Calu3 (cell line): ENCODE data around the gene TWIST2. TPM values are rescaled to one million over a fixed set of nuclear protein-coding genes. Genes with fewer than 3 reads are reported as not detected.

ENCODE experiments used
- BruUV-seq: library from RNA; stranded (reverse); fragments of 400-500 nt; replicated peaks from 2 replicates; lab custom pipeline; 2021; lab: Mats Ljungman, UMichigan
- CTCF ChIA-PET: fragments of 300-600 bp; sonication (Branson Sonifier 250); formaldehyde crosslinking; loops from one replicate; lab custom pipeline; 2022; ENCODE audit warnings: antibody characterized with exemption; lab: Charles Lee
- DNase-seq: peaks from one replicate; pipeline ENCODE4 v3.0.0; 2022
- H3K27ac Mint-ChIP-seq: one replicate; pipeline ENCODE4 v1.8.0; 2022; ENCODE audit warnings: mixed read lengths; ENCODE audit not compliant: unreplicated experiment
- H3K27me3 Mint-ChIP-seq: one replicate; pipeline ENCODE4 v1.8.0; 2022; ENCODE audit warnings: mixed read lengths; ENCODE audit not compliant: unreplicated experiment
- H3K36me3 Mint-ChIP-seq: one replicate; pipeline ENCODE4 v1.8.0; 2022; ENCODE audit warnings: mild to moderate bottlenecking, moderate library complexity, mixed read lengths; ENCODE audit not compliant: insufficient read depth, unreplicated experiment
- H3K4me1 Mint-ChIP-seq: one replicate; pipeline ENCODE4 v1.8.0; 2022; ENCODE audit warnings: mild to moderate bottlenecking, low read depth, mixed read lengths; ENCODE audit not compliant: unreplicated experiment
- H3K4me3 Mint-ChIP-seq: one replicate; pipeline ENCODE4 v1.8.0; 2022; ENCODE audit warnings: mild to moderate bottlenecking, low read depth, moderate library complexity, mixed read lengths; ENCODE audit not compliant: unreplicated experiment
- H3K9me3 Mint-ChIP-seq: one replicate; pipeline ENCODE4 v1.8.0; 2022; ENCODE audit warnings: low read depth, mixed read lengths; ENCODE audit not compliant: unreplicated experiment
- intact Hi-C: fragments of 100-400 bp; cut with micrococcal nuclease; formaldehyde crosslinking; loops from one replicate; pipeline ENCODE4 v1.10.0; 2022; ENCODE audit not compliant: unreplicated experiment
- total RNA-seq: library from RNA; stranded (reverse); gene quantifications from 2 replicates; pipeline ENCODE4 v1.2.3, GENCODE V29; 2022
- TF ChIP-seq, protein P1 (sequence below): fragments of 200-600 bp; IDR thresholded peaks from one replicate; pipeline ENCODE4 v1.8.0; 2022; ENCODE audit warnings: antibody characterized with exemption; ENCODE audit not compliant: unreplicated experiment

The TWIST2 gene
- total RNA-seq, 1 experiment from 2014 or later, result not detected

DNA sequence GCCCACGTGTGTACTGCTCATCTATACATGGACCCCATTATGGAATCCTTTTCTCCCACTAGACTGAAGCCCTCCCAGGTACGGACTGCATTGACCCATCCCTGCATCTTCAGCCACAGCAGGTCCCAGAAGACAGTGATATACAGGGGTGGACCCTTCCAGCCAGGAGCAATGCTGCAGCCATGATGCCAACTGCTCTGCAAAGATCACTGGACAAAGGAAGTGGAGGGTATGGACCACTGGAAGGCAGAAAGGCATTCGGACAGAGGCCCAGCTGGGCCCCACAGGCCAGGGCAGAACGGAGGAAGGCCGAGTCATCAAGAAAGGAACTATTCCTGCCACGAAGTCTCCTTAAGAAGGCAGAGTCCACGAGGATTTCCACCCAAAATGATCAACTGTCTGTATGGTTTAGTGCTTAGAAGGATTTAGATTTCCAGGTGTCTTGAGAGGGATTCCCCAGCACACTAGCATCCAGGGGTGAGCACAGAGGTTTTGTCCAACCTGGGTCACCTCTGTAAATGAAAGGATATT is 93.4 kb downstream of the TWIST2 start:
- TF ChIP-seq, protein P1, sequence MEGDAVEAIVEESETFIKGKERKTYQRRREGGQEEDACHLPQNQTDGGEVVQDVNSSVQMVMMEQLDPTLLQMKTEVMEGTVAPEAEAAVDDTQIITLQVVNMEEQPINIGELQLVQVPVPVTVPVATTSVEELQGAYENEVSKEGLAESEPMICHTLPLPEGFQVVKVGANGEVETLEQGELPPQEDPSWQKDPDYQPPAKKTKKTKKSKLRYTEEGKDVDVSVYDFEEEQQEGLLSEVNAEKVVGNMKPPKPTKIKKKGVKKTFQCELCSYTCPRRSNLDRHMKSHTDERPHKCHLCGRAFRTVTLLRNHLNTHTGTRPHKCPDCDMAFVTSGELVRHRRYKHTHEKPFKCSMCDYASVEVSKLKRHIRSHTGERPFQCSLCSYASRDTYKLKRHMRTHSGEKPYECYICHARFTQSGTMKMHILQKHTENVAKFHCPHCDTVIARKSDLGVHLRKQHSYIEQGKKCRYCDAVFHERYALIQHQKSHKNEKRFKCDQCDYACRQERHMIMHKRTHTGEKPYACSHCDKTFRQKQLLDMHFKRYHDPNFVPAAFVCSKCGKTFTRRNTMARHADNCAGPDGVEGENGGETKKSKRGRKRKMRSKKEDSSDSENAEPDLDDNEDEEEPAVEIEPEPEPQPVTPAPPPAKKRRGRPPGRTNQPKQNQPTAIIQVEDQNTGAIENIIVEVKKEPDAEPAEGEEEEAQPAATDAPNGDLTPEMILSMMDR, result no peak
- Mint-ChIP-seq H3K36me3 (no peaks in the 10 kb centered on the region), H3K27ac (no peak overlapping the region), H3K4me3 (no peak overlapping the region), H3K9me3 (peaks cover 3% of the 10 kb centered on the region), H3K27me3 (peaks cover 27% of the 10 kb centered on the region), H3K4me1 (no peaks in the 10 kb centered on the region)
- CTCF ChIA-PET, result no interaction called here
- BruUV-seq, result no TSS peak
- intact Hi-C loops, result no loop called here
- no peak for DNase-seq

DNA sequence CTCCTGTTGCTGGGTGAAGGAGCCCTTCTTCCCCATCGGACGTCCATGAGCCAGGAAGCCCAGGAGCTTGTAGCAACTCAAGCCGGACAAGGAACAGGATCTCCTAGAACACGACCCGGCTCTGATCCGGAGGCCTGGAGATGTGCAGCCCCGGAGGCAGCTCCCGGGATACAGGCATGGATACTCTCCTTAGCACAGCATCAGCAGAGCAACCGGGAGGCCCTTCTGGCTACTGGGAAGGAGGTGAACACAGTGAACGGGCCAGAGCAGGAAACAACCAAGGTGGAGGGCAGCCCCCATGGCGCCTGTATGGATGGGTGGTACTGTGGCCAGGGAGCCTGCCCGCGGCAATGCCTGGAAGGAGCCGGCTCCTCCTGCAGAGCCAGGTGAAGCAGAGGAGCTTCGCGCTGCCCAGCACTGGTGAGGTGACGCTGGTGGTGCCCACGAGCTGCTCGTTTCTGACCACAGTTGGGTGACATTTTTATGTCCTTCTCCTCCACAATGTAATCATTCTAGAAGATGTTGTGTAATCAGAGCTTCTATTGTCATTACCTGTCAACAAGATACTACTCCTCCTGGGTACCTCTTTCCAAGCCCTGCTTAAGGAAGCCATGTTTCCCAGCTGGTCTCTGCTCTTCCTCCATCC is 94.3 kb downstream of the TWIST2 start:
- H3K4me3 Mint-ChIP-seq, result no peak overlapping the region
- CTCF ChIA-PET, result interaction anchor here (0.5 kb wide), 1 partner anchor 105 kb away, joined by 4 read pairs; no protein-coding TSS in a partner anchor
- DNase-seq, result no peak
- H3K27me3 Mint-ChIP-seq, result peaks cover 21% of the 10 kb centered on the region
- TF ChIP-seq, protein P1, result no peak
- H3K27ac Mint-ChIP-seq, result no peak overlapping the region
- no TSS peak for BruUV-seq
- intact Hi-C loops, result no loop called here
- H3K4me1 Mint-ChIP-seq, result no peaks in the 10 kb centered on the region
- H3K9me3 Mint-ChIP-seq, result peaks cover 3% of the 10 kb centered on the region
- H3K36me3 Mint-ChIP-seq, result no peaks in the 10 kb centered on the region

DNA sequence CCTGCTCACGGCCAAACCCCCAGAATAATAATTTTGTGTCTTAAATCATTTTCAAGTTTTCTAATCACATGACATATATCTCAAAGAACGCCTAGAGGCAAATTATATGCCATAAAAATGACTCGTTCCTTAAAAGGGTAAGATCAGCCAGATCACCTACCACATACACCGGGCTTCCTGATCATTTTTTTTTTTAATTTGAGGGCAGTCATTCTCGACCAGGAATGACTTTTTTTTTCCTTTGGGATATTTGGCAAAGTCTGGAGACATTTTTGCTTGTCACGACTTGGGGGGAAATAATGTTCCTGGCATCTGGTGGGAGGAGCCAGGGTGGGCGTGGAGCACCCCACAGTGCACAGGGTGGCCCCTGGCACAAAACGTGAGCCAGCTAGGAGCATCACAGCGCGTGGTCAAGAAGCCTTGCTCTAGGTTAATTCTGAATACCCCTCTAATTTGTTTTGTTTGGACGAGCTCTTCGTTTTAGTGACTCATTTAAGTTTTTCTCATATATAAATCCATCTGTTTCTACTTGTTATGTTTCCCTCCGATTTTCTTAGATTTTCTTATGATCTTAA is 94.9 kb downstream of the TWIST2 start:
- no TSS peak for BruUV-seq
- Mint-ChIP-seq H3K4me1 (peaks cover 4% of the 10 kb centered on the region), H3K27me3 (peaks cover 21% of the 10 kb centered on the region), H3K27ac (no peak overlapping the region), H3K4me3 (no peak overlapping the region), H3K36me3 (no peaks in the 10 kb centered on the region), H3K9me3 (peaks cover 3% of the 10 kb centered on the region)
- TF ChIP-seq, protein P1, result no peak
- DNase-seq, result no peak
- CTCF ChIA-PET, result no interaction called here
- intact Hi-C loops, result no loop called here

GRCh38 chr2:238943338-238944067 is 95.6 kb downstream of the TWIST2 start:
- peaks cover 3% of the 10 kb centered on the region for H3K9me3 Mint-ChIP-seq
- no peak for DNase-seq
- no peaks in the 10 kb centered on the region for H3K36me3 Mint-ChIP-seq
- H3K4me3 Mint-ChIP-seq, result no peak overlapping the region
- H3K4me1 Mint-ChIP-seq, result peaks cover 11% of the 10 kb centered on the region
- intact Hi-C loops, result no loop called here
- CTCF ChIA-PET, result no interaction called here
- BruUV-seq, result no TSS peak
- TF ChIP-seq, protein P1, result no peak
- H3K27me3 Mint-ChIP-seq, result peaks cover 21% of the 10 kb centered on the region
- no peak overlapping the region for H3K27ac Mint-ChIP-seq
